Activated effector memory CD4-positive, alpha-beta T cell treated with anti-CD3 and anti-CD28 coated beads, Interleukin-2, amount 50 U/mL, for 16 hours (primary cell): Measurements from ENCODE around the gene XPNPEP2.
A peak's percentile ranks its signal among the peaks of the same experiment; 100 is the strongest.

Experiments
- DNase-seq: peaks from one replicate; pipeline ENCODE4 v3.0.0-alpha.2; 2020

Gene XPNPEP2

GRCh38 chrX:129750971-129751370 lies 12.2 kb downstream of the XPNPEP2 start:
- no peak for DNase-seq

- no peak for DNase-seq
Observed at GRCh38 chrX:129754056-129755024, 15.6 kb downstream of the XPNPEP2 start.

DNA sequence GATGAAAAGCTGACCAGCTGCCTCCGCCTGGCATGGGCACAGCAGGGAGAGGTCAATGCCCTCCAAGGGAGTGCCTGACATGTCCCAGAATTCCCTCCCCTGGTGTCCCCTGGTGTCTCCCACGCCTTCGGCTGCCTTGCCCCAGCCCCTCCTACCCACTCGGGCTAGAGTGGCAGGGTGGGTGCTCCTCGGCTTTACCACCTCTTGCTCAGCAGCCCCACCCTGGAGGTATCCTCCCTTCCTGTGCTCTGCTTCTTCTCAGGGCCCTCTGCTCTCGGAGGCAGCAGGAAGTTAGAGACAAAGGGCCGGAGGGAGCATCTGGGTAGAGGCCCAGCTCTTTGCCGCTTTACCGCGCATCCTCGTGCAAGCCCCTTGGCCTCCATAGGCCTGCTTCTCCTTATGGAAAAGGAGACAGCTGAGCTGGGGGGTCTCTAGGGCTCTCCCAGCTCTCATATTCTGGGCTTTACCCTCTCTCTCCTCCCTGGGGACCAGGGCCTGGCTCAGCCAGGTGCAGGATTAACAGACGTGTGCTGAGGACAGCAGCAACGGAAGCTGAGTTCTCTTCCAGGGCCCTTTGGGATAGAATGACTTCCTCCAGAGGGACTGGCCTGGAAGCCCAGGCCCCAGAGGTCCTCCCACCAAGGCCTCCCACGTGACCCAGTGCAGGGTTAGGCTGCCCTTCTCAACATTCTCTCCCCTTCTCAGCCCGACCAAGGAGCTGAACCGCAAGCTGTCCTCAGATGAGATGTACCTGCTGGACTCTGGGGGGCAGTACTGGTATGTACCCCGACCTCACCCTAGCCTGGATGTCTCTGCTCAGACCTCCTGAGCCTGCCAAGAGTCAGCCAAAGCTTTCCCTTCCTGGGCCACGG lies 17.2 kb downstream of the XPNPEP2 start:
- no peak for DNase-seq

DNA sequence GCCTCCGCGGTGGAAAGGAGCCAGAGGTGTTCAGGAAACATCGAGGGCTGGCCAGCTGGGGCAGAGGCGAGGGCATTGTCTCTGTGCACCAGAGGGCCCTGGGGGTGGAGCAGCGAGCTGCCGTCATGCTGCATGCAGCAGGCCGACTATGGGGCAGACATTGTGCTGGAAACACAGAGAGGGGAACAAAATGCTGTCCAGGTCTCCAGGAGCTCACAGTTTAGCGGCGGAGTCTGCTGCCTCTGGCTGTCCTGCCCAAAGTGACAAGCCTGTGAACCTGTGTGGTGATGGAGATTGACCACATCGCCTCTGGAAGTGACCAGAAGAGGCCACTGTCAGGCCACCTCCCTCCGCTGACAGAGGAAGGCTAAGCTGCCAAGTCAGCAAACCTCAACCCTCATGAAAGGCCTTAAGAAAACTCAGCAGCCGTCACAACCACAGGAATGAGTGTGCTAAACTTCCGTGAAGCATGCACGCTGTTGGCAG lies 20.8 kb downstream of the XPNPEP2 start:
- DNase-seq: peak; percentile 80

DNA sequence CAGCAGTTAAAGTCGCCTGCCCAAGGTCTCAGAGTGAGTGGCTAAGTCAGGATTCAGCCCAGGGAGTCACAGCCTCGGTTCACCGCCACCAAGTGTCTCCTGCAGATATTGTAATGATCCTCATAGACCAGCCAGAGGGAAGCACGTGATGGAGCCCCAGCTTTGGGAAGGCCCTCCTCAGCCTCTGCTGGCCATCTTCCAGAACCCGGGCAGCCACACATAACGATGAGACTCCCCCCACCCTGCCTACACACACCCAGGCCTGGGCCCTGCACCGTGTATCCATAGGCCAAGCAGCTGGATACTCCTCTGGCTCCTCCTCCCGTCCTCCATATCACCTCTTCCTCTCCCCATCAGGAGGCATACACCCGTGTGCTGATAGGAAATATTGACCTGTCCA lies 21.4 kb downstream of the XPNPEP2 start:
- peak; percentile 58 for DNase-seq

GRCh38 chrX:129760981-129761380 lies 22.2 kb downstream of the XPNPEP2 start:
- peak; percentile 36 for DNase-seq

GRCh38 chrX:129761596-129761995 lies 22.8 kb downstream of the XPNPEP2 start:
- DNase-seq: peak; percentile 27

DNA sequence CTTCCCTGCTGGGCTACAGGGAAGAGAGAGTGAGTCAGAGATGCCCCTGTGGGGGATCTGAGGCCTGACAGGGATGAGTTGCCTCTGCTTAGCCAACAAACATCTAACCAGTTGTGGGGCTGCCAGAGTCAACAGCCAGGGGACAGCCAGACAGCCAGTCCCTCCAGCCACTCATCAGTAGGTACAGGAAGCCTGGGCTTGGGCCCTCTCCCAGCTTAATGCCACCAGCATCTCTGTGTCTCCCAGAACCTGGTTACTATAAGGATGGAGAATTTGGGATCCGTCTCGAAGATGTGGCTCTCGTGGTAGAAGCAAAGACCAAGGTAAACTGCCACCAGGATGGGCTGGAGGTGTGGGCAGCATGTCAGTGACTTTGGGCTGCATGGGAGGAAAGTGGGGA lies 23.7 kb downstream of the XPNPEP2 start:
- DNase-seq: no peak

- no peak for DNase-seq
Observed at GRCh38 chrX:129763666-129764065, 24.9 kb downstream of the XPNPEP2 start.

DNA sequence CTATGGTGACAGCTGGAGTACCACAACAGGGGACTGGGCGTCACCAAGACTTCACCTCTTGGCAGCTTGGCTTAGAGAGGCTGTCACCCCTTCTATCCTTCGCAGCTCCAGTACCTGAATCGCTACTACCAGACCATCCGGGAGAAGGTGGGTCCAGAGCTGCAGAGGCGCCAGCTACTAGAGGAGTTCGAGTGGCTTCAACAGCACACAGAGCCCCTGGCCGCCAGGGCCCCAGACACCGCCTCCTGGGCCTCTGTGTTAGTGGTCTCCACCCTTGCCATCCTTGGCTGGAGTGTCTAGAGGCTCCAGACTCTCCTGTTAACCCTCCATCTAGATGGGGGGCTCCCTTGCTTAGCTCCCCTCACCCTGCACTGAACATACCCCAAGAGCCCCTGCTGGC lies 29.4 kb downstream of the XPNPEP2 start:
- no peak for DNase-seq

DNA sequence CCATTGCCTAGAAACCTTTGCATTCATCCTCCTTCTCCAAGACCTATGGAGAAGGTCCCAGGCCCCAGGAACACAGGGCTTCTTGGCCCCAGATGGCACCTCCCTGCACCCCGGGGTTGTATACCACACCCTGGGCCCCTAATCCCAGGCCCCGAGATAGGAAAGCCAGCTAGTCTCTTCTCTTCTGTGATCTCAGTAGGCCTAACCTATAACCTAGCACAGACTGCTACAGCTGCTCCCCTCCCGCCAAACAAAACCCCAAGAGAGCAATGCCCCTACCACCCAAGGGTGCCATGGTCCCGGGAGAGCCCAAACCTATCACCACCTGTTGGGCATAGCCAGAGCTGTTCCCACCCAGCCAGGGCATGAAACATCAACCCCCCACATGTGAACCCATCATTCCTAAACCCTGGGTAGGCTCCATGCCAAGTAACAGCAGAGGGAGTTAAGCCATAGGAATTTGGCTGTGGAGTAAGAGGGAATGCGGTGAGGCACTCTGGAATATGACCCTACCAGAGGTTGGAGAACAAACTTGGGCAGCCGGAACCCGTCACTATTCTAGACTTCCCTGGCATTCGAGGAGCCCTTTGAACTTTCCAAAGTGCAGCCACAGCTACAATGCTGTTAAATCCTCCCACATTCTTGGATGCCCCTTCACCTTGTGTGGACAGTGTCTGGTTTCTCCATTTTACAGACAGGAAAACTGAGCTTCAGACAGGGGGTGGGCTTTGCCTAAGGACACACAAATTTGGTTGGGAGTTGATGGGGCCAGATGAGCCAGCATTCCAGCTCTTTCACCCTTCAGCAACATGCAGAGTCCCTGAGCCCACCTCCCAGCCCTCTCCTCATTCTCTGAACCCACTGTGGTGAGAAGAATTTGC lies 30.0 kb downstream of the XPNPEP2 start:
- DNase-seq: no peak

GRCh38 chrX:129769467-129770154 lies 30.8 kb downstream of the XPNPEP2 start:
- DNase-seq: peak; percentile 84

DNA sequence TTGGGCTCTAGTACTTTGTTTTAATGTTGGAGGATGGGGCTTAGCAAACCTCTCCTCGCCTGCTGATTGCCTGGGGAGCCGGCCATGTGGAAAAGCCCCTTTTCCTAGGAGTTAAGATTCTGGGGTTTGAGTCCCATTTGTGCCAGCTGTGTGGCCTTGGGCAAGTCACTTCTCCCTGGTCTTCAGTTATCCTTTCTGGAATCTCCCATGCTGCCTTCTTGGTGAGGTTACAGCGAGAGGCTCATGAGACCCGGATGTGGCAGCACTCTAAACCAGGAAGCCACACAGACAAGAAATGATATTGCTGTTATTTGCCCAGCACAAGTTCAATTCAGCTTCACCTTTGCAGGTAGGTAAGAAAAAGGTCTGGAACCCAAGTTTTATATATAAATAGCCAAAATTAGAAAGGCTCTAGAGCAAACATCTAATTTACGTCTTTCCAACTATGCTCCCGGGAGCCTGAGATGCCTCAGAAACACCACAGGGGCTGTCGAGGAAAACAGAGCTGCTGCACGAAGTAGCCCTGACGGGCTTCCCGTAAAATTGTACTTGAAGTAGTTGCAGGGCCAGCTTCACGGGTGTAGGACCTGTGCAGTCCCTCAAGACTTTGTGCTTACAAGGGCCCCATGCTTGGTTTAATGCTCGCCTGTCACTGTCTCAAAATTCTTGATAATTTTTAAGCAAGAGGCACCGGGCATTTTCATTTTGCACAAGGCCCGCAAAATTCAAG lies 32.7 kb downstream of the XPNPEP2 start:
- peak; percentile 69 for DNase-seq

DNA sequence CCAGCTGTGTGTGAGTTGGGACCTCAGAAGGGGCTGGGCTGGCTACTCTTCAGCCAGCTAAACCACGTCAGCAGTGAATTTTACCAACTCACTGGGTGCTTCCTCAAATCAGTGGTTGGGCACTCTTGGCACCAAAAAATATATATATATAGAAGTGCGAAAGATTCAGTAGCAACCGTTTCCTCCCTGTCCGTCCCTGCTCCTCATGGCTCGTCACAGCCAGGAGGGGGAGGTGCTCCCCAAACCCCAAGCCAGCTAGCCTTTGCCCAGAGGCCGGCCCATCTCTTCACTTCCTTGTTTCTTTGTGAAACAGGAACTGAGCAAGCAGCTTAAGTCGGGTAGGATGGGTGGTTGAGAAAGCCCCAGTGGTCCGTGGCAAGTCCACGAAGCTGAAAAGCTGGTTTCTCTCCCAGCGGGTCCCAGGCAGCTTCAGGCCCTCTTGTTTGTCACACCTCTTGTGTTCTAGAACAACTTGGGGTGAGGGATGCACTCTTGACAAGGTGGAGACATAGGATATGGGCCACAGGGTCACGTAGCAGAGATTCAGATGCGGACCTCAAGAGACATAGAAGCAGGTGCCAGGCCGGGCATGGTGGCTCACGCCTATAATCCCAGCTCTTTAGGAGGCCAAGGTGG lies 34.1 kb downstream of the XPNPEP2 start:
- peak; percentile 67 for DNase-seq

DNA sequence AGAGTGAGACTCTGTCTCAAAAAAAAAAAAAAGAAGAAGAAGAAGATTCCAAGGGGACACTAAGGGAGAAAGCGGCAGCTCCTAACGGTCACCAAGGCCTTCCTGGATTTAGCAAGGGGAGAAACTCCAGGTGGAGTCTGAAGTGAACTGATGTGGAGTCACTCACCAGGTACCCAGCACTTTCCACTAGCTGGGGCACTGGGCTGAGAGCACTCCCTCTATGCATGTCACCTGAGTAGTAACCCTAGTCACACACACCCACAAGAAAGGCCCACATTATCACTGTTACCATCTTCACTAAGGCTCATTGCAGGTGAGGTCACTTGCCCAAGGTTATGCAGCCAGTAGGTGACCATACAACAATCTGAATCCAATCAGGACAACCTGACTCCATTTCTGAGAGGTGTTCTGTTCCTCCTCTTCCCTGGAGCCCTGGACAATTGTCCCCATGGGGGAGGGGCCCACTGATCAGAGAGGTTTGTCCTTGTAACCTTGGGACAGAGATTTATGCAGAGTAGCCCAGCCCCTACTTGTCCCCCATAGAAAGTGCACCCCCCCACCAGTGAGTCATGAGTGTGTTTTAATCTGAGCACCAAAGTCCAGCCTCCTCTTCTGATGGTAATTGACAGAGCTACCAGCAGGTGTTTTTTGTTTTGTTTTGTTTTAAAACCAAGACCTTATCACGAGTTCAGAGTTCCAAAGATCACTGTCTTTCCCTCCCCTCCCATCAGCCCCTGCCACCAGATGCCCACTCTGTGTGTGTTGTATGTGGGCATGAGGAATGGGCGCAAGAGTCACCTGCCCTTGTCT lies 35.1 kb downstream of the XPNPEP2 start:
- DNase-seq: no peak

- peak; percentile 89 for DNase-seq
Observed at GRCh38 chrX:129777218-129778030, 38.6 kb downstream of the XPNPEP2 start.

DNA sequence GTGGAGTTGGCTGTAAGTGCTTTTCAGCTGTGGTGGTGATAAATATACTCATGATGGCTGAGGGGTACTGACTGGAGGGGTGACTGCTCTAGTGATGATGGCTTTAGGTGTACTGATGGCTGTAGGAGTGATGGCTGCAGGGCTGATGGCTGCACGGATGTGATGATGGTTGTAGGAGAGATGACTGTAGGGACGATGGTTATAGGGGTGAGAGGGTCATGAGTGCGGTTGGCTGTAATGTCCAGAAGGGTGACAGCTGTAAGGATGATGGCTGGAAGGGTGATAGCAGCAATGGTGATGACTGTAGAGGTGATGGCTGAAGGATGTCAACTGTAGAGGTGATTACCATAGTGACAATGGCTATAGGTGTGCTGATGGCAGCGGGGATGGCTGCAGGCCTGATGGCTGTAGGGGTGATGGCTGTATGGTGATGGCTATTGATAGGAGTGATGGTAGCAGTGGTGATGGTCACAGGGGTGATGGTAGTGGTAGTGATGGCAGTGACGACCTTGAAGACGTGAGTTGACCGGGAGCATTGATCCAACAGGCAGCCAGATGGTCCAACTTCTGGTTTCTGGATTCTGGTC lies 40.4 kb downstream of the XPNPEP2 start:
- no peak for DNase-seq

DNA sequence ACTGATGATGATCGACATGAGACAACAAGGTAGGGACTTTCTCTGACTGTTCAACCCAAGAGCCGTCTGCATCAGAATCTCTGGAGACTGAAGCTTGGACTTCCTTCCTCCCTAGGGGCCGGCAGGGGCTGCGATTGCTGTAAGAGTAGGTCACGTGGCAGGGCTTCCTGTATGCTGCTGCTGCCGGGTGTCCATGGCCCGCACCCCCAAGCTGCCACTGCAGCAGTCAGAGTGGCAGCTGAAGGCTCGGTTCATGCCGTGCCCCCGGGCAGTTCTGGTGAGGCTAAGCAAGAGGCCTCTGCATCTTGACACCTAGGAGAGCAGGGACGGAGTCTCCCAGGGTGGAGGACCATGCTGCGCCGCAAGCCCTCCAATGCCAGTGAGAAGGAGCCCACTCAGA lies 41.0 kb downstream of the XPNPEP2 start, which contains the start of gene SASH3:
SASH3 (plus strand) TSS at position 203 of the 400 bp plus-strand sequence; CDS start at position 352, 149 bp downstream.
- peak; percentile 85 for DNase-seq
